DND-41 (cell line): ENCODE measurements around the gene LSP1.

Source experiments
- ATAC-seq: fragments of 200-7000 bp; cut with Tn5 transposase; 3 replicates; pipeline ENCODE4 v1.9.1; 2021; ENCODE audit warnings: low read depth; ENCODE audit not compliant: insufficient read depth
- DNase-seq: peaks from one replicate; pipeline ENCODE4 v3.0.0-alpha.2; 2020
- H2AFZ ChIP-seq: 2 replicates; pipeline ENCODE4 v1.6.0; 2012; ENCODE audit warnings: low read depth, low read length
- H3K27ac ChIP-seq: 2 replicates; pipeline ENCODE4 v1.5.1; 2012; ENCODE audit warnings: low read length, inconsistent platforms
- H3K27me3 ChIP-seq: fragments of 200-600 bp; sonication (generic); 2 replicates; pipeline ENCODE4 v1.6.0; 2012; ENCODE audit warnings: low read length, mild to moderate bottlenecking, inconsistent platforms; ENCODE audit not compliant: insufficient read depth, poor library complexity
- H3K36me3 ChIP-seq: 2 replicates; pipeline ENCODE4 v1.5.1; 2012; ENCODE audit warnings: low read length, inconsistent platforms; ENCODE audit not compliant: insufficient read depth
- H3K4me1 ChIP-seq: 2 replicates; pipeline ENCODE4 v1.5.1; 2012; ENCODE audit warnings: mild to moderate bottlenecking, low read length; ENCODE audit not compliant: insufficient read depth
- H3K4me2 ChIP-seq: 2 replicates; pipeline ENCODE4 v1.6.0; 2012; ENCODE audit warnings: mild to moderate bottlenecking, moderate library complexity, low read length, inconsistent platforms; ENCODE audit not compliant: insufficient read depth
- H3K4me3 ChIP-seq, 2 experiments: fragments of 200-600 bp in 1 of 2; shearing (Covaris generic) in 1 of 2; 2 replicates each; pipeline ENCODE4 v1.5.1; 2012 to 2016; ENCODE audit warnings: inconsistent platforms in 2 of 2, low read length in 2 of 2, mild to moderate bottlenecking in 2 of 2, low read depth in 1 of 2, moderate library complexity in 1 of 2
- H3K79me2 ChIP-seq: 2 replicates; pipeline ENCODE4 v1.6.0; 2012; ENCODE audit warnings: low read length, inconsistent platforms; ENCODE audit not compliant: insufficient read depth
- H3K9ac ChIP-seq: 2 replicates; pipeline ENCODE4 v1.6.0; 2012; ENCODE audit warnings: low read depth, mild to moderate bottlenecking, inconsistent platforms, low read length, moderate library complexity
- H3K9me3 ChIP-seq: 2 replicates; pipeline ENCODE4 v1.5.1; 2012; ENCODE audit warnings: low read length, moderate library complexity, mild to moderate bottlenecking, inconsistent platforms; ENCODE audit not compliant: insufficient read depth, severe bottlenecking
- H4K20me1 ChIP-seq: 2 replicates; pipeline ENCODE4 v1.6.0; 2012; ENCODE audit warnings: low read length; ENCODE audit not compliant: insufficient read depth
- EZH2 ChIP-seq: IDR thresholded peaks from 3 replicates; pipeline ENCODE4 v1.6.1; 2012; ENCODE audit warnings: borderline replicate concordance, low read depth, mild to moderate bottlenecking, moderate library complexity, low read length, inconsistent platforms; ENCODE audit not compliant: severe bottlenecking
- TF ChIP-seq, protein P1 (sequence below): IDR thresholded peaks from 2 replicates; pipeline ENCODE4 v1.5.1; 2012; ENCODE audit warnings: borderline replicate concordance, low read length, moderate library complexity, mild to moderate bottlenecking; ENCODE audit not compliant: poor library complexity, severe bottlenecking; ENCODE audit errors: extremely low read depth

LSP1 gene

DNA sequence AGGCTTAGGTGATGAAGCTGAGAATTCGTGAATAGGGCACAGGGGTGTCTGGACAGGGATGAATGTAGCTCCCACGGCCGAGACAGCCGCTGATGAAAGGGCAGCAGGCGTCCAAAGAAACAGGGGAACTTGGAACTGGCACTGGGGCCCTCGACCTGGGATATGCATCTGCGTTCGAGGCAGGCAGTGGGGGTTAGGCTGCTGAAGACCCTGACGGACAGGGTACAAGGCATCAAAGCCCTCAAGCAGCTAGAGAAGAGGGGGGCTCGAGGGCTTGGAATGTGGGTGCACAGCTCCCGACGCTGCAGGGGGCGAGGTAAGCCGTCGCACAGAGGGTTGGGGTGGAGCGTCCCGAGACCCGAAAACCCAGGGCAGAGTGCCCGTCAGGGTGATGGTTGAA is 25.0 kb upstream of the LSP1 start:
- H3K9me3 ChIP-seq = no peaks in the 10 kb centered on the region
- H3K27me3 ChIP-seq = no peaks in the 10 kb centered on the region
- no peak overlapping the region for H2AFZ ChIP-seq
- H4K20me1 ChIP-seq = no peaks in the 10 kb centered on the region
- TF ChIP-seq, protein P1, sequence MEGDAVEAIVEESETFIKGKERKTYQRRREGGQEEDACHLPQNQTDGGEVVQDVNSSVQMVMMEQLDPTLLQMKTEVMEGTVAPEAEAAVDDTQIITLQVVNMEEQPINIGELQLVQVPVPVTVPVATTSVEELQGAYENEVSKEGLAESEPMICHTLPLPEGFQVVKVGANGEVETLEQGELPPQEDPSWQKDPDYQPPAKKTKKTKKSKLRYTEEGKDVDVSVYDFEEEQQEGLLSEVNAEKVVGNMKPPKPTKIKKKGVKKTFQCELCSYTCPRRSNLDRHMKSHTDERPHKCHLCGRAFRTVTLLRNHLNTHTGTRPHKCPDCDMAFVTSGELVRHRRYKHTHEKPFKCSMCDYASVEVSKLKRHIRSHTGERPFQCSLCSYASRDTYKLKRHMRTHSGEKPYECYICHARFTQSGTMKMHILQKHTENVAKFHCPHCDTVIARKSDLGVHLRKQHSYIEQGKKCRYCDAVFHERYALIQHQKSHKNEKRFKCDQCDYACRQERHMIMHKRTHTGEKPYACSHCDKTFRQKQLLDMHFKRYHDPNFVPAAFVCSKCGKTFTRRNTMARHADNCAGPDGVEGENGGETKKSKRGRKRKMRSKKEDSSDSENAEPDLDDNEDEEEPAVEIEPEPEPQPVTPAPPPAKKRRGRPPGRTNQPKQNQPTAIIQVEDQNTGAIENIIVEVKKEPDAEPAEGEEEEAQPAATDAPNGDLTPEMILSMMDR = no peak
- TF ChIP-seq EZH2 = no peak
- no peaks in the 10 kb centered on the region for H3K36me3 ChIP-seq
- no peak for ATAC-seq
- no peak overlapping the region for H3K27ac ChIP-seq
- H3K4me1 ChIP-seq = peaks cover 14% of the 10 kb centered on the region
- no peak overlapping the region for H3K9ac ChIP-seq
- no peaks in the 10 kb centered on the region for H3K79me2 ChIP-seq
- no peak overlapping the region for H3K4me2 ChIP-seq
- no peak overlapping the region for H3K4me3 ChIP-seq
- DNase-seq = no peak

GRCh38 chr11:1828542-1828941 is 24.3 kb upstream of the LSP1 start:
- H3K79me2 ChIP-seq = no peaks in the 10 kb centered on the region
- no peak overlapping the region for H3K4me2 ChIP-seq
- TF ChIP-seq, protein P1 = no peak
- ATAC-seq (no peak), DNase-seq (no peak)
- no peaks in the 10 kb centered on the region for H3K9me3 ChIP-seq
- no peaks in the 10 kb centered on the region for H4K20me1 ChIP-seq
- peaks cover 14% of the 10 kb centered on the region for H3K4me1 ChIP-seq
- no peaks in the 10 kb centered on the region for H3K27me3 ChIP-seq
- H3K4me3 ChIP-seq = no peak overlapping the region
- no peaks in the 10 kb centered on the region for H3K36me3 ChIP-seq
- no peak overlapping the region for H3K9ac ChIP-seq
- H2AFZ ChIP-seq = no peak overlapping the region
- no peak overlapping the region for H3K27ac ChIP-seq

DNA sequence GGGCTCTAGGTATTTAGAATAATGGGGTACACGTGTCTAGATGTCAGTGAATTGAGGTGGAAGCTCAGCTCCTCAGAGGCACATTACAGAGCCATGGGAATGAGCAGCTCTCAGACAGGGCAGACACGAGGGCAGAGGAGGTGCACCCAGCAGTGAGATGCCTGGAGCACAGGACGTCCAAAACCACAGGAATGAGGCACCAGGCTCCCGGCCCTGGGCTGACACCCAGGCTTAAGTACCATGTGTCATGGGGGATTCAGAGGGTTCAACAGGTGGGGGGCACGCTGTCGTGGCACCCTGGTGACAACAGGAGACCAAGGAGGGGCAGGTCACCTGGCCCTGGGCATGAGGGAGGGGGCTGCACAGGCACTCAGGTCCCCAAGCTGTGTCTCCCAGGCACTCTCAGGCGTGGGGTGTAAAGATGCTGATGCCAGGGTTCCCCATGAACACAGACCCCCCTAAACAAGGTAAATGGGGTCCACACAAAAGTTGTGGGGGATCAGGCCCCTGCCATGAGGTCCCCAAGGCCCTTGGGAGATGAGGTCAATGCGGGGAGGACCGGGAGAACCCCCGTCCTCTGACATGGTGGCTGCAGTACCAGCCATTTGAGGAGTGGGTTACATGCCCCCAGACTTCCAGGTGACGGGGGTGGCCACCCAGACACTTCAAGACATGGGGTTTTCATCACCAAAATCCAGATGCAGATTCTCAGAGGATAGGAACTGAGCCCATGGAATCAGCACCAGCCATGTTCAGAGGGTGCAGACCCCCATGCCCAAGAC is 23.7 kb upstream of the LSP1 start:
- Histone ChIP-seq H3K9me3 (no peaks in the 10 kb centered on the region), H3K4me1 (peaks cover 14% of the 10 kb centered on the region), H2AFZ (no peak overlapping the region), H3K79me2 (no peaks in the 10 kb centered on the region), H3K4me3 (no peak overlapping the region), H3K27me3 (no peaks in the 10 kb centered on the region), H3K4me2 (no peak overlapping the region), H3K27ac (no peak overlapping the region), H3K9ac (no peak overlapping the region), H4K20me1 (no peaks in the 10 kb centered on the region), H3K36me3 (no peaks in the 10 kb centered on the region)
- TF ChIP-seq, protein P1 = no peak
- TF ChIP-seq EZH2 = no peak
- ATAC-seq (no peak), DNase-seq (no peak)
